ENCODE measurements around the gene EXOSC5. TPM values are rescaled to one million over a fixed set of nuclear protein-coding genes. Genes with fewer than 3 reads are reported as not detected.

EXOSC5 gene
- total and polyA plus RNA-seq, 2 donors (not counting 1 experiment from before 2014, with no cell fraction given) = 14.1 to 41.4 TPM

DNA sequence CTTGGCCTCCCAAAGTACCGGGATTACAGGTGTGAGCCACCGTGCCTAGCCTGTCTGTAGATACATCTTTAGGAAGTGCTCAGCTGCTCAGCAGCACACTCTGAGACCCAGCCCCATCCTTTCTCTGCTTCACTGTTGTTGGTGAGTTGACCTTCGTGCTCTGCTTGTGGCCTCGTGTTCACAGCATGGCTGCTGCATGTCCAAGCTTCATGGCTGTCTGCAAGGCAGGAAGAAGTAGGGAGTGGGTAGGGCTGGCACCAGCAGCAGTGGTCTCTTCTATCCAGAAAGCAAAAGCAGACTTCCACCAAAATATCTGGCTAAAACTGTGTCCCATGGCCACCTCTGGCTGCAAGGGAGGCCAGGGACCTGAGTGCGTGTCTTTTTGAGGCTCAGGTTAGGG is 15.8 kb upstream of the EXOSC5 start:
- Mint-ChIP-seq H3K9me3 (ENCODE audit: insufficient read depth) (no peaks in the 10 kb centered on the region), H3K4me3 (no peak overlapping the region), H3K27ac (no peak overlapping the region), H3K4me1 (peaks cover 10% of the 10 kb centered on the region), H3K27me3 (no peaks in the 10 kb centered on the region)
- no peak for TF ChIP-seq EZH2 (IDR thresholded peaks at IDR 0.05; ENCODE audit: borderline replicate concordance, insufficient read depth, low read depth, low read length, poor library complexity, severe bottlenecking)
- TF ChIP-seq, protein P1, sequence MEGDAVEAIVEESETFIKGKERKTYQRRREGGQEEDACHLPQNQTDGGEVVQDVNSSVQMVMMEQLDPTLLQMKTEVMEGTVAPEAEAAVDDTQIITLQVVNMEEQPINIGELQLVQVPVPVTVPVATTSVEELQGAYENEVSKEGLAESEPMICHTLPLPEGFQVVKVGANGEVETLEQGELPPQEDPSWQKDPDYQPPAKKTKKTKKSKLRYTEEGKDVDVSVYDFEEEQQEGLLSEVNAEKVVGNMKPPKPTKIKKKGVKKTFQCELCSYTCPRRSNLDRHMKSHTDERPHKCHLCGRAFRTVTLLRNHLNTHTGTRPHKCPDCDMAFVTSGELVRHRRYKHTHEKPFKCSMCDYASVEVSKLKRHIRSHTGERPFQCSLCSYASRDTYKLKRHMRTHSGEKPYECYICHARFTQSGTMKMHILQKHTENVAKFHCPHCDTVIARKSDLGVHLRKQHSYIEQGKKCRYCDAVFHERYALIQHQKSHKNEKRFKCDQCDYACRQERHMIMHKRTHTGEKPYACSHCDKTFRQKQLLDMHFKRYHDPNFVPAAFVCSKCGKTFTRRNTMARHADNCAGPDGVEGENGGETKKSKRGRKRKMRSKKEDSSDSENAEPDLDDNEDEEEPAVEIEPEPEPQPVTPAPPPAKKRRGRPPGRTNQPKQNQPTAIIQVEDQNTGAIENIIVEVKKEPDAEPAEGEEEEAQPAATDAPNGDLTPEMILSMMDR (IDR thresholded peaks at IDR 0.05) = no peak
- Histone ChIP-seq H3K4me2 (replicated peaks; ENCODE audit: low read depth, low read length, poor library complexity, severe bottlenecking) (no peak overlapping the region), H3K4me3 (ENCODE audit: control extremely low read depth in 1 of 5, extremely low read depth in 1 of 5, insufficient read depth in 1 of 5, low read depth in 2 of 5, low read length in 4 of 5) (no peak overlapping the region), H3K9ac (ENCODE audit: low read length) (no peak overlapping the region), H3K79me2 (ENCODE audit: control insufficient read depth, insufficient read depth, low read length) (peaks cover 26% of the 10 kb centered on the region), H3K27me3 (replicated peaks in 1 of 4; ENCODE audit: control extremely low read depth in 1 of 4, control insufficient read depth in 3 of 4, insufficient read depth in 4 of 4, low read length in 3 of 4) (no peaks in the 10 kb centered on the region), H4K20me1 (ENCODE audit: control insufficient read depth, insufficient read depth, low read length, poor library complexity, severe bottlenecking) (no peaks in the 10 kb centered on the region), H3K36me3 (replicated peaks in 1 of 2; ENCODE audit: control extremely low read depth in 1 of 2, control insufficient read depth in 1 of 2, extremely low read depth in 1 of 2, insufficient read depth in 2 of 2, low read length in 1 of 2) (peaks cover 0 to 43% of the 10 kb centered on the region in 2 experiments), H3K27ac (ENCODE audit: low read length in 2 of 2) (no peak overlapping the region), H3K9me3 (ENCODE audit: control extremely low read depth in 1 of 3, control insufficient read depth in 2 of 3, insufficient read depth in 1 of 3, low read length in 2 of 3) (no peaks in the 10 kb centered on the region), H3K4me1 (ENCODE audit: control insufficient read depth in 2 of 2, insufficient read depth in 2 of 2, low read length in 2 of 2) (peaks cover 6 to 9% of the 10 kb centered on the region in 2 donors), H2AFZ (ENCODE audit: insufficient read depth, low read depth, low read length, poor library complexity, severe bottlenecking) (no peak overlapping the region)
- 97% methylated on average over 4 of the region's 5 CpGs for WGBS (ENCODE audit: insufficient coverage)
- intact Hi-C loops (cut with micrococcal nuclease) = no loop called here
- ChIA-PET POLR2A (no interaction called here), CTCF (interaction anchor here (0.7 kb wide), 1 partner anchor 28 kb away, joined by 3 read pairs; no protein-coding TSS in a partner anchor)
- no peak for DNase-seq
- no peak for ATAC-seq (ENCODE audit: low read depth)

DNA sequence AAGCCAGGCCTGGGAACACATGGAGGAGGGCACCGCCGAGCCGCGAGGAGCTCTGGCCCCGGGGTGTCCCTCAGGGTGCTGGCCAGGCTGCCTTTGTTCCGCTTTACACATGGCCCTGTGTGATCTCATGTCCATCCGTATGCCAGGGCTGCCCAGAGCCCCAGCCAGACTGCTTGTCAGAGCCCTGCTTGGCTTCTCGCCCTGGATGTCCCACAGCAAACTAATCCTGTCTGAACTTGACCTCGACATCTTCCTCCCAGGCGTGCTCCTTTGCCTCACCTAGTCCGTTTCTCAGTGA is 14.8 kb upstream of the EXOSC5 start:
- ATAC-seq (ENCODE audit: low read depth) (no peak), DNase-seq (no peak)
- H3K9ac ChIP-seq (ENCODE audit: low read length) = no peak overlapping the region
- no peak for TF ChIP-seq EZH2 (IDR thresholded peaks at IDR 0.05; ENCODE audit: borderline replicate concordance, insufficient read depth, low read depth, low read length, poor library complexity, severe bottlenecking)
- TF ChIP-seq, protein P1 (IDR thresholded peaks at IDR 0.05) = no peak
- peaks cover 16% of the 10 kb centered on the region for H3K4me1 Mint-ChIP-seq
- H3K27me3 Mint-ChIP-seq = no peaks in the 10 kb centered on the region
- H3K4me1 ChIP-seq (ENCODE audit: control insufficient read depth in 2 of 2, insufficient read depth in 2 of 2, low read length in 2 of 2) = peaks cover 6 to 9% of the 10 kb centered on the region in 2 donors
- H2AFZ ChIP-seq (ENCODE audit: insufficient read depth, low read depth, low read length, poor library complexity, severe bottlenecking) = no peak overlapping the region
- peaks cover 26% of the 10 kb centered on the region for H3K79me2 ChIP-seq (ENCODE audit: control insufficient read depth, insufficient read depth, low read length)
- H3K4me3 ChIP-seq (ENCODE audit: control extremely low read depth in 1 of 5, extremely low read depth in 1 of 5, insufficient read depth in 1 of 5, low read depth in 2 of 5, low read length in 4 of 5) = no peak overlapping the region
- H3K36me3 ChIP-seq (replicated peaks in 1 of 2; ENCODE audit: control extremely low read depth in 1 of 2, control insufficient read depth in 1 of 2, extremely low read depth in 1 of 2, insufficient read depth in 2 of 2, low read length in 1 of 2) = peaks cover 0 to 39% of the 10 kb centered on the region in 2 experiments
- ChIA-PET CTCF (no interaction called here), POLR2A (no interaction called here)
- no peaks in the 10 kb centered on the region for H4K20me1 ChIP-seq (ENCODE audit: control insufficient read depth, insufficient read depth, low read length, poor library complexity, severe bottlenecking)
- no peaks in the 10 kb centered on the region for H3K9me3 ChIP-seq (ENCODE audit: control extremely low read depth in 1 of 3, control insufficient read depth in 2 of 3, insufficient read depth in 1 of 3, low read length in 2 of 3)
- no peaks in the 10 kb centered on the region for H3K9me3 Mint-ChIP-seq (ENCODE audit: insufficient read depth)
- H3K27ac ChIP-seq (ENCODE audit: low read length in 2 of 2) = no peak overlapping the region
- H3K4me2 ChIP-seq (replicated peaks; ENCODE audit: low read depth, low read length, poor library complexity, severe bottlenecking) = no peak overlapping the region
- no peaks in the 10 kb centered on the region for H3K27me3 ChIP-seq (replicated peaks in 1 of 4; ENCODE audit: control extremely low read depth in 1 of 4, control insufficient read depth in 3 of 4, insufficient read depth in 4 of 4, low read length in 3 of 4)
- H3K4me3 Mint-ChIP-seq = no peak overlapping the region
- intact Hi-C loops (cut with micrococcal nuclease) = no loop called here
- H3K27ac Mint-ChIP-seq = no peak overlapping the region
- WGBS (ENCODE audit: insufficient coverage) = 93% methylated on average over 11 of the region's 11 CpGs
